Ectodermal cell (in vitro differentiated cells): ENCODE data around the gene MALL.
"Not testable (repeated sequence)": the region's sequence is repeated elsewhere in the genome, so short reads cannot be mapped to it uniquely, and the experiment has no call there.

Source experiments
- H3K27ac ChIP-seq: 2 replicates; pipeline ENCODE4 v1.7.0; 2013; ENCODE audit warnings: mild to moderate bottlenecking, low read depth, low read length; ENCODE audit not compliant: insufficient read depth, poor library complexity, severe bottlenecking
- H3K27me3 ChIP-seq: 2 replicates; pipeline ENCODE4 v1.7.0; 2013; ENCODE audit warnings: mild to moderate bottlenecking, low read length; ENCODE audit not compliant: insufficient read depth, control insufficient read depth, poor library complexity, severe bottlenecking
- H3K36me3 ChIP-seq: one replicate; pipeline ENCODE4 v1.7.0; 2013; ENCODE audit warnings: low read length; ENCODE audit not compliant: control insufficient read depth, insufficient read depth
- H3K4me1 ChIP-seq: one replicate; pipeline ENCODE4 v1.7.0; 2013; ENCODE audit warnings: low read length; ENCODE audit not compliant: control insufficient read depth, insufficient read depth
- H3K4me3 ChIP-seq: 2 replicates; pipeline ENCODE4 v1.7.0; 2013; ENCODE audit warnings: low read depth, low read length, control low read depth; ENCODE audit not compliant: insufficient read depth
- H3K9me3 ChIP-seq: 2 replicates; pipeline ENCODE4 v1.7.0; 2013; ENCODE audit warnings: mild to moderate bottlenecking, low read length, moderate library complexity; ENCODE audit not compliant: control insufficient read depth
- WGBS, 2 experiments: methylation state at CpG; one replicate each; pipeline ENCODE4 v1.1.7; 2013; ENCODE audit warnings: missing lambda C conversion rate in 2 of 2; 5-methylcytosine and 5-hydroxymethylcytosine counted together

The MALL gene

DNA sequence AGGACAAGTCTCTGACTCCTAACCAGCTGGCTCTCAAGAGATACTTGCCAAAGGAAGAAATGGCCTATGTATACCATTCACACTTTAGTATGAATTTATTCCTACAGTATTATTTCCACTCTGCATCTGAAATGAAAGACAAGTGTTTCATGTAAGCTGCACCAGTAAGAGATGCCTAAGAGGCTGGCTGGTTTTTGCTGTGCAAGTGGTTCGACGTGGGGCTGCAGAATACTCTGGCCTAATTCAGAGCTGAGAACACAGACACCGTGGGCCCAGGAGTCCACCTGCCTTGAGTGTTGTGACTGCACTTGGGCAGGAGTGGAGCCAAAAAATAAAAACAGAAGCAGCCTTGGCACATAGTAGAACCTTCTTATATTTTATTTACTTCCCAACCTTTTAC, 47.5 kb downstream of the MALL start:
- H3K4me1 ChIP-seq, H3K27ac ChIP-seq, H3K4me3 ChIP-seq, H3K36me3 ChIP-seq, H3K9me3 ChIP-seq, H3K27me3 ChIP-seq: not testable (repeated sequence)
- 87 to 95% methylated on average over 2 of the region's 3 CpGs for WGBS, 2 experiments

DNA sequence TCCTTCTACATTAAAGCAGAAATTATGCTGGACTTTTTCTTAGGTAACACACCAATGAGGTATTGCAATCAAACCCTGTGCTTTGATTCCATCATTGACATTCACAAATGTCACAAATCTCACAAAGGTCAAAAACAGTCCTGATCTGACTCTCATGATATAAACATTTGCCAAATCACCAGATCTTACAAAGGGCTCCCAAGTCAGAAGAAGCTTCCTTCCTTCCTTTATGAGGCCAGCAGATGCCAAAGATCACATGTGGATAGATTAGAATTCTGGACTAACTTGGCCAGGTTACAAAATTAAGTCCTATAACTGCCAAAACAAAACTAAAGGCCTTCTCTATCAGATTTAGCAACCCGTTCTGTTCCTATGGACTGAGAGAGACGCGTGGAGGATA, 53.3 kb downstream of the MALL start:
- not testable (repeated sequence) for H3K4me1 ChIP-seq, H3K27me3 ChIP-seq, H3K9me3 ChIP-seq, H3K36me3 ChIP-seq, H3K4me3 ChIP-seq, H3K27ac ChIP-seq
- no CpG with 5 or more reads among the region's 3 CpGs for WGBS, 2 experiments

DNA sequence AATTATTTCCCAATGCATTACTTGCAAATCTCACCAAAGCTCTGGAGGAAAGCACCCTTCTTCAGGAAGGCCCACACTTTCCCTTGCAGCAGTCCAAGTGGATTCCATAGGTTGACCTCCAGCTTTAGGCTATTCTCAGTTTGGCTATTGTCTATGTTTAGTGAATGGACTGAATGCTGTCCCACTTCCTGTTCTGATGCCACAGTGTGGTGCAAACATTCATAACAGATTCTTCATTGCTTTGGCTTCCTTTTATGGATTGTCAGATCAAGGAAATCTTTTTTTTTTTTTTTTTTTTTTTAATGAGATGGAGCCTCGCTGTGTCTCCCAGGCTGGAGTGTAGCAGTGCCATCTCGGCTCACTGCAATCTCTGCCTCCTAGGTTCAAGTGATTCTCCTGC, 55.1 kb downstream of the MALL start:
- no CpG with 5 or more reads among the region's 2 CpGs for WGBS, 2 experiments
- not testable (repeated sequence) for H3K36me3 ChIP-seq, H3K4me3 ChIP-seq, H3K27me3 ChIP-seq, H3K4me1 ChIP-seq, H3K9me3 ChIP-seq, H3K27ac ChIP-seq

DNA sequence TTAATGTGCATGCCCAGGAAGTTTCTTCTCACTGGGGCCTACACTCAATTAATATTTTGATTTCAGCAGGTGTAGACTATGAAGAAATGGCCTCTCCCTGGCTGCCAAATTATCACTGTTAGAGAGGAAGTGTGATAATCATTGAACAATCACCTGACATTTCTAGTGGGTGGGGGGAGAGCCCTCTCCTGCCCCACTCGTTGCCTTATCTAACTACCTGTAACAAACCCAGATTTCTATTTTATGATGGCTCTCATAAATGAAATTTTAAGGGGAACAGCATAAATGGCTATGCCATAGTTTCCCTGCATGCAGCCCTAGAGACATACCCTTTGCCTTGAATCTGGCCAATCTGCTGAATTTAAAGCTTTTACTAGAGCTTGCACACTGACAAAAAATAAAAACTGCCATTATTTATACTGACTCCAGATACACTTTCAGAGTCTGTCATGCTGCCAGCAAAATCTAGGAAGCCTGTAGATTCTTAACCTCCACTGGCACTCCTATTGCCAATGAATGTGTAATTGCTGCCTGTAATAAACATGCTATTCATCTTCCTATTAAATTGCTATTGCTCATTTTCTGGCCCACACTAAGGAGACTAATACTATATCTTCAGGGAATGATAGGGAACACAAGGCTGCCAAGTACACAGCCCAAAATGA, 55.8 kb downstream of the MALL start:
- not testable (repeated sequence) for H3K36me3 ChIP-seq, H3K27ac ChIP-seq, H3K4me3 ChIP-seq, H3K27me3 ChIP-seq, H3K9me3 ChIP-seq, H3K4me1 ChIP-seq
- WGBS, 2 experiments, result no CpG with 5 or more reads among the region's 1 CpG

DNA sequence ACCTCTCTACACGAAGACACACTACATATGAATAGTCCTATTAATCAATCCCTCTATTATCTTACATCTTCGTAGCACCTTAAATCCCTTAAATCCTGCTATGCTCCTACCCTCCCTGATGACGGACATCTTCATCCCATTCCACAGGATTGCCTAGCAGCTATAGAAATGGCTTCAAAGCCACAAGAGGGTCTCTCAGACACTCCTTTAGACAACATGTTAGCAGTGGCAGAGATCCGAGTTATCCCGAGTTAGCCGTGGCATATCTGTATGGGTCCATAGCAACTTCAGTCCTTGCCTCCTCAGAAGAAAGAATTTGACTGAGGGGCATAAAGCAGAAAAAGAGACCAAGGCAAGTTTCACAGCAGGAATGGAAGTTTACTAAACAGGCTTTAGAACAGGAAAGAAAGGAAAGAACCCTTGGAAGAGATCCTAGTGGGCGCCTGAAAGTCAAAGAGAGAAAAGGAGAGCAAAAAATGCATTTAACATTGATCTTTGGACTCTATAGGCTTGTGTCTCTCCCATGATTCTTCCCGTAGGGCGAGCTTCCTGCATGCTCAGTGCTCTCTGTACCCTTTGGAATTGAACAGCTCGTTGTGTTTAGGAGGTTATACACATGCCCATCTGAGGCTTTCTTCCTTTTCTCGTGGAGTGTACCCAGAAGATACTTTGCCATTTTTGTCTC, 56.5 kb downstream of the MALL start:
- WGBS, 2 experiments, result no CpG with 5 or more reads among the region's 11 CpGs
- not testable (repeated sequence) for H3K27me3 ChIP-seq, H3K27ac ChIP-seq, H3K9me3 ChIP-seq, H3K4me3 ChIP-seq, H3K4me1 ChIP-seq, H3K36me3 ChIP-seq

DNA sequence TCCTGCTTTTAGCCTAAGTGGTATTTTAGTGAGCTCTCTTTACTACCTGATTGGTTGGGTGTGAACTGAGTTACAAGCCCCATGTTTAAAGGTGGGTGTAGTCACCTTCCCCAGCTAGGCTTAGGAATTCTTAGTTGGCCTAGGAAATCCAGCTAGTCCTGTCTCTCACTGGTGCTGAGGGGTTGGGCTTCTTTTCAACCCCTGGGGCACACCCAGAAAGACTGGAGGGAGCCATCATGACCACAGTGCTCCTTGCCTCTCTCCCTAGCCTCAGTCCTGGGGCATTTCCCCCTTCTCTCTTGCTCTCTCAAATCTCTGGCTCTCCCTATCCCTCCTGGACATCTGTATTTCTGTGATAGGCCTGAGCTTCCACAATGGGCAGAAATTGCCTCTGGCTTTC, 57.6 kb downstream of the MALL start:
- not testable (repeated sequence) for H3K4me1 ChIP-seq, H3K27me3 ChIP-seq, H3K9me3 ChIP-seq, H3K4me3 ChIP-seq, H3K36me3 ChIP-seq, H3K27ac ChIP-seq

DNA sequence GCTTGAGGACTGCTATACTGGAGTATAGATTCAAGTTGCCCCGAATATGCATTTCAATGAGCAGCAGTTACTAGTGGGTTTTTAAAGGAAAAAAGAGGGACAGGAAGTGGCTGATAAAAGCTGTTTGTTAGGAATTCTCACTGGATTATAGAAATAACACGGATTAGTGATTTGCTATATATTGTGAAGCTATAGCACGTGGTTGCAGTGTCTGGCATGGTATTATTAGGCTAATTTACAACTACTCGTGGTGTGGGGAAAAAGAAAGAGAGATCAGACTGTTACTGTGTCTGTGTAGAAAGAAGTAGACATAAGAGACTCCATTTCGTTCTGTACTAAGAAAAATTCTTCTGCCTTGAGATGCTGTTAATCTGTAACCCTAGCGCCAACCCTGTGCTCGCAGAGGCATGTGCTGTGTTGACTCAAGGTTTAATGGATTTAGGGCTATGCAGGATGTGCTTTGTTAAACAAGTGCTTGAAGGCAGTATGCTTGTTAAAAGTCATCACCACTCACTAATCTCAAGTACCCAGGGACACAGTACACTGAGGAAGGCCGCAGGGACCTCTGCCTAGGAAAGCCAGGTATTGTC, 59.7 kb downstream of the MALL start:
- not testable (repeated sequence) for H3K9me3 ChIP-seq, H3K36me3 ChIP-seq, H3K4me1 ChIP-seq, H3K27ac ChIP-seq, H3K27me3 ChIP-seq, H3K4me3 ChIP-seq
- no CpG with 5 or more reads among the region's 8 CpGs for WGBS, 2 experiments

DNA sequence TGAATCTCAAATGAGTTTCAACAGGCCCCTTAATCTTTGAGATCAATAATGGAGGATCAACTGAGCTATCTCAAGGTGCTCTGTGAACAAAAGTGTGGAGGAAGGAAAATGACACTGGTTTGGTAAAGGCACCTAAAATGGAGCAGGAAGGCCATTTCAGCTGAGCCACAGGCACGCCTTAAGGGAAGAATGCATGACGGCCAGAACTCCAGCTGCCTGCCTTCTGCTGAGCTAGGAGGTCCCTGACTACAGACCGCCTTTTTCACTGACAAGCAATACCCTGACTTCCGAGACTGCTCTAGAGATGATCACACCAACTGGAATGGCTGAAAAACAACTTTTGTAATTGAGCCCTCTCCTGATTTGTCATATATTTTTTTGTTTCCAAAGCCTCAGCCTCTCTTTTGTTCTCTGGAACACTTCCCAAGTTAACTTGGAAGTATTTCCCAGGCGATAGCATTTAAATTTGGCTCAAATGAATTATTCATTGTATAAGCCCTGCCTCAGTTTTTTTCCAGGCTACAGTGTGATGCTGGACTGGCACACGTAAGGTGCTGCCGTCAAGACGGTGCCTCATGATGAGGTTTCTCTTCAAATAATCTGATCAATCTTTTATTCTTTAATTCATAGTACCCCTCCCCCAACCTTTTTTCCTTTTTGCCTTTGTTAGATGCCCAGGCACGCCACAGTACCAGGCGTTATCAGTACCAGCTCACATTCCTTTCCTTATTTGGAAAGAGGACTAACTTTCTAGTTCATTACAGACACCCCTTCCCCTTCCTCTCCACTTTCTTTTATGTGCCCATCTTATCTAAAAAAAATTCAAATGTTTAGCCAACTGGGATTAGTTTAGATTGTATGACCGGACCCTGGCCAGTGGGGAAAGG, 60.9 kb downstream of the MALL start:
- not testable (repeated sequence) for H3K27me3 ChIP-seq, H3K9me3 ChIP-seq, H3K27ac ChIP-seq, H3K4me3 ChIP-seq, H3K36me3 ChIP-seq, H3K4me1 ChIP-seq
- 6 to 33% methylated on average over 1 to 2 of the region's 11 CpGs for WGBS, 2 experiments

DNA sequence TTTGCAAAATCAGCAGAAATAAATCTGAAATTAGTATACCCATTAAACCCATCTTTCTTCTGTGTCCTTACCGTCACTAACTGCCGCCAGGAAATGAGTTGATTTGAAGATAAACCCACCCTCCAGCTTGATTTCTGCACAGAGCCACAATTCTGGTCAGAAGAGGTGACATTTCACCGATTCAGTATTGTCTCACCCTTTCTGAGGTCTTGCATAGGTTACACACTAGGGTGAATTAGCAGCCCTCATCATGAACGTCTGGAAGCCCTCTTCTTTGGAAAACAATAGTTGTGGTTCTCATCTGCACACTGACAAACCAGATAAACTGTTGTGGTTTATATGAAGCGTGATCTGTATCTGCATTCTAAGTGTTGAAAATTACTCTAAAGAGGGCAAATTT, 61.9 kb downstream of the MALL start:
- not testable (repeated sequence) for H3K9me3 ChIP-seq, H3K4me1 ChIP-seq, H3K36me3 ChIP-seq, H3K27ac ChIP-seq, H3K27me3 ChIP-seq, H3K4me3 ChIP-seq
- WGBS, 2 experiments, result no CpG with 5 or more reads among the region's 5 CpGs

DNA sequence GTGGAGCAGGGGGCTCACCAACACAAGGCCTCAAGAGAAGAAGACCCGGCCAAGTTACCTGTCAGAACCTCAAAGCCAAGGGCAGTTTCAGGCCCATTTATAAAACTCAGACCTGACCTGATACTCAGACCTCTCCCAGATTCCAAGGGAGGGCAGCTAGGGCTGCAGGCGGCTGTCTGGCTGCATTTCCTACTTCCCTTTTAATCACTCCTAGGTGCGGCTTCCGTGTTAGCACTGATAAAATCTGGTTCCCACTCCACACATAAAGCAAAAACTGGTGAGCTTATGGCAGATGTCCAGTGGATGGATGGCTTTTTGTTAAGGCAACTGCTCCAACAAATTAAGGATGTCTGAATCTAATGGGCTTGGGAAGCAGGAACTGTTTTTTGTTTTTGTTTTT, 63.5 kb downstream of the MALL start:
- WGBS, 2 experiments, result no CpG with 5 or more reads among the region's 4 CpGs
- H3K4me1 ChIP-seq, H3K9me3 ChIP-seq, H3K27me3 ChIP-seq, H3K27ac ChIP-seq, H3K36me3 ChIP-seq, H3K4me3 ChIP-seq: not testable (repeated sequence)
